ENCODE results near the gene CUEDC1. TPM values are rescaled to one million over a fixed set of nuclear protein-coding genes. Genes with fewer than 3 reads are reported as not detected.
"Not testable (repeated sequence)": the region's sequence is repeated elsewhere in the genome, so short reads cannot be mapped to it uniquely, and the experiment has no call there.

CUEDC1 gene
- polyA plus RNA-seq, 4 donors, result 1.6 to 14.9 (median 6.1) TPM

DNA sequence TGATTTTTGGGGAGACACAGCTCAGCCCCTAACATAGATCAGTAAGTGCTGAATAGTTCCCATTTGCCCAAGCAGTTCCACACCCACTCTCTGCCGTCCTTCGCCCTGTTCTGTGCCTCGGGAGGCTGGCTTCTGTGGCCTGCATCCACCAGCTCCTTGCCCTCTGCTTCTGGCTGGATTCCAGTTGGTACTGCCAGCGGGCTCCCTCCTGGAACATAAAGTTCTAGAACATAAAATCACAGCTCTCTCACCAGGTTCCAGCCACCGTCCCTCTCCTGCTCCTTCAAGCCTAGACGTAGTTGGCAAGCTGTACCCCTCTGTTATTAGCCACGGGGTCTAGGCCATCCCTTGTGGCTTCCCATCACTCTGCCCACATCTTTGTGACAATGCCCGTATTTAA is 101.5 kb downstream of the CUEDC1 start:
- FAIRE-seq (no peak), DNase-seq (peak in 1 of 2 donors; percentile 79)
- no peaks in the 10 kb centered on the region for H3K36me3 ChIP-seq (ENCODE audit: control insufficient read depth in 3 of 3, insufficient read depth in 2 of 3, low read depth in 1 of 3, low read length in 3 of 3)
- no peaks in the 10 kb centered on the region for H3K9me3 ChIP-seq (ENCODE audit: control insufficient read depth in 2 of 2, insufficient read depth in 1 of 2, low read depth in 1 of 2, low read length in 1 of 2)
- peak overlapping the region in 2 of 3 donors; percentile 3 to 30 for H3K27ac ChIP-seq (ENCODE audit: low read depth in 1 of 3, low read length in 2 of 3)
- no peak overlapping the region for H3K4me3 ChIP-seq (ENCODE audit: low read depth in 1 of 3, low read length in 3 of 3)
- H3K27me3 ChIP-seq (ENCODE audit: control insufficient read depth in 3 of 3, insufficient read depth in 3 of 3, low read length in 3 of 3), result no peaks in the 10 kb centered on the region
- 32 to 65% (median 61%) methylated on average over 8 of the region's 8 CpGs for WGBS, 3 donors
- H3K4me1 ChIP-seq (ENCODE audit: control insufficient read depth in 3 of 3, insufficient read depth in 2 of 3, low read depth in 1 of 3, low read length in 2 of 3), result peaks cover 15 to 48% (median 17%) of the 10 kb centered on the region in 3 donors

- FAIRE-seq (no peak), DNase-seq (no peak)
- peak overlapping the region in 1 of 3 donors; percentile 87 for H3K27ac ChIP-seq (ENCODE audit: low read depth in 1 of 3, low read length in 2 of 3)
- peaks cover 15 to 48% (median 19%) of the 10 kb centered on the region in 3 donors for H3K4me1 ChIP-seq (ENCODE audit: control insufficient read depth in 3 of 3, insufficient read depth in 2 of 3, low read depth in 1 of 3, low read length in 2 of 3)
- H3K36me3 ChIP-seq (ENCODE audit: control insufficient read depth in 3 of 3, insufficient read depth in 2 of 3, low read depth in 1 of 3, low read length in 3 of 3), result peaks cover 0 to 2% (median 0%) of the 10 kb centered on the region in 3 donors
- 55 to 60% (median 55%) methylated on average over 6 of the region's 6 CpGs for WGBS, 3 donors
- no peaks in the 10 kb centered on the region for H3K27me3 ChIP-seq (ENCODE audit: control insufficient read depth in 3 of 3, insufficient read depth in 3 of 3, low read length in 3 of 3)
- no peaks in the 10 kb centered on the region for H3K9me3 ChIP-seq (ENCODE audit: control insufficient read depth in 2 of 2, insufficient read depth in 1 of 2, low read depth in 1 of 2, low read length in 1 of 2)
- H3K4me3 ChIP-seq (ENCODE audit: low read depth in 1 of 3, low read length in 3 of 3), result no peak overlapping the region
These were observed 102.3 kb downstream of the CUEDC1 start for GRCh38 chr17:57852955-57853328.

- 36 to 60% (median 45%) methylated on average over 9 of the region's 9 CpGs for WGBS, 3 donors
- peak overlapping the region; percentile 53 to 88 (median 87) for H3K27ac ChIP-seq (ENCODE audit: low read depth in 1 of 3, low read length in 2 of 3)
- peaks cover 15 to 46% (median 19%) of the 10 kb centered on the region in 3 donors for H3K4me1 ChIP-seq (ENCODE audit: control insufficient read depth in 3 of 3, insufficient read depth in 2 of 3, low read depth in 1 of 3, low read length in 2 of 3)
- H3K36me3 ChIP-seq (ENCODE audit: control insufficient read depth in 3 of 3, insufficient read depth in 2 of 3, low read depth in 1 of 3, low read length in 3 of 3), result peaks cover 0 to 5% (median 0%) of the 10 kb centered on the region in 3 donors
- FAIRE-seq (no peak), DNase-seq (peak; percentile 50 to 61)
- no peaks in the 10 kb centered on the region for H3K27me3 ChIP-seq (ENCODE audit: control insufficient read depth in 3 of 3, insufficient read depth in 3 of 3, low read length in 3 of 3)
- no peak overlapping the region for H3K4me3 ChIP-seq (ENCODE audit: low read depth in 1 of 3, low read length in 3 of 3)
- H3K9me3 ChIP-seq (ENCODE audit: control insufficient read depth in 2 of 2, insufficient read depth in 1 of 2, low read depth in 1 of 2, low read length in 1 of 2), result no peaks in the 10 kb centered on the region
These were observed 102.9 kb downstream of the CUEDC1 start for GRCh38 chr17:57852092-57852954.

DNA sequence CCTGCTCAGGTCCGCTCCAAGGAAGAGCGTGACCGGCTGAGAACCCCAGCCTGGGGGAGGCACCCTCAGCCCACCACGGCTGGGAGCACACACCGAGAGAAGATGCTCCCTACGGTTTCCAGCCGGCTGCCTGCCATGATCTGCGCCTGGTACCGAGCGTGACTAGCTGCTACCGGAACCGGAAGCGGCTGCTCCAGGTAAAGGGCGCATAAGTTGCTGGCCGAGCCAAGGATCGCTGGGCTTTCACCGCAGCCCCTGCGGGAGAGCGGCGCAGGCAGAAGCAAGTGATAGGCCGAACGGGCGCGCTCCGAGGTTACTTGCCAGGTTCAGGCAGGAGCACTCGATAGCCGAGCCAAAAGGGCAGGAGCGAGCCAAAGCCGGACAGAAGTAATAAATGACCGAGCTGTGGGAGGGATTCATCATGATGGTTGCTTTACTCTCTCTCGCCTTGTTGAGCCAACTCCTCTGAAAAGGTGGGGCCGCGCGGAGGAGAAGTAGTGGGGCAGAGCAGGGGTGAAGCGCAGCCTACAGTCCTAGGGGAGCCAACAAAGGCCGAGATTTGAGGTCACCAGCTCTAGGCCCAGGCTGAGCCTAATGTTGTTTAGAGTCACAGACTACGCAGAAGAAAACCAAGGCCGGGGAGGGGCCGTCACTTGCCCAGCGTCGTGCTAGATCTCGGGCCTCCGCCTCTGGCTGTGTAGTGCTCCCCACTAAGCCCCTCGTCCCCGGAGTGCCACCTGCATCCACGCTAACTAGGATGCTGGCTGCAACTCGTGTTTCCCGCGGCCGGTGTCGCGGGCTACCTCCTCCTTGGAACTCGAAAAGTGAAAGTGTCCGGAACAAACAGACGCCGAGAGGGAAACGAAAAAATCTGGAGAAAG is 105.1 kb downstream of the CUEDC1 start, which contains the start of gene MRPS23:
MRPS23 (minus strand) TSS at position 171 of the 881 bp plus-strand sequence; CDS start at position 137, 34 bp downstream.
- peaks cover 15 to 28% (median 19%) of the 10 kb centered on the region in 3 donors for H3K4me1 ChIP-seq (ENCODE audit: control insufficient read depth in 3 of 3, insufficient read depth in 2 of 3, low read depth in 1 of 3, low read length in 2 of 3)
- H3K4me3 ChIP-seq (ENCODE audit: low read depth in 1 of 3, low read length in 3 of 3), result peak within 1 kb of the TSS; percentile 73 to 86 (median 84)
- H3K9me3 ChIP-seq (ENCODE audit: control insufficient read depth in 2 of 2, insufficient read depth in 1 of 2, low read depth in 1 of 2, low read length in 1 of 2), result no peaks in the 10 kb centered on the region
- H3K27me3 ChIP-seq (ENCODE audit: control insufficient read depth in 3 of 3, insufficient read depth in 3 of 3, low read length in 3 of 3), result no peaks in the 10 kb centered on the region
- FAIRE-seq (no peak), DNase-seq (peak; percentile 98 to 99)
- H3K27ac ChIP-seq (ENCODE audit: low read depth in 1 of 3, low read length in 2 of 3), result peak within 1 kb of the TSS; percentile 72 to 94 (median 92)
- H3K36me3 ChIP-seq (ENCODE audit: control insufficient read depth in 3 of 3, insufficient read depth in 2 of 3, low read depth in 1 of 3, low read length in 3 of 3), result peaks cover 0 to 10% (median under 1%) of the 10 kb centered on the region in 3 donors
- 0 to 1% (median 1%) methylated on average over 57 of the region's 57 CpGs for WGBS, 3 donors

- Histone ChIP-seq H3K27me3 (ENCODE audit: control insufficient read depth in 3 of 3, insufficient read depth in 3 of 3, low read length in 3 of 3) (no peaks in the 10 kb centered on the region), H3K4me1 (ENCODE audit: control insufficient read depth in 3 of 3, insufficient read depth in 2 of 3, low read depth in 1 of 3, low read length in 2 of 3) (peaks cover 15 to 23% (median 19%) of the 10 kb centered on the region in 3 donors), H3K27ac (ENCODE audit: low read depth in 1 of 3, low read length in 2 of 3) (peak overlapping the region in 2 of 3 donors; percentile 30 to 74), H3K36me3 (ENCODE audit: control insufficient read depth in 3 of 3, insufficient read depth in 2 of 3, low read depth in 1 of 3, low read length in 3 of 3) (peaks cover 0 to 13% (median 4%) of the 10 kb centered on the region in 3 donors), H3K9me3 (ENCODE audit: control insufficient read depth in 2 of 2, insufficient read depth in 1 of 2, low read depth in 1 of 2, low read length in 1 of 2) (no peaks in the 10 kb centered on the region), H3K4me3 (ENCODE audit: low read depth in 1 of 3, low read length in 3 of 3) (peak overlapping the region; percentile 73 to 86 (median 84))
- DNase-seq, result no peak
- FAIRE-seq, result no peak
- WGBS, 3 donors, result 12 to 15% (median 14%) methylated on average over 27 of the region's 27 CpGs
These were observed 105.9 kb downstream of the CUEDC1 start for GRCh38 chr17:57849163-57849873.

- H3K27ac ChIP-seq (ENCODE audit: low read depth in 1 of 3, low read length in 2 of 3); FAIRE-seq; H3K4me1 ChIP-seq (ENCODE audit: control insufficient read depth in 3 of 3, insufficient read depth in 2 of 3, low read depth in 1 of 3, low read length in 2 of 3); H3K27me3 ChIP-seq (ENCODE audit: control insufficient read depth in 3 of 3, insufficient read depth in 3 of 3, low read length in 3 of 3); DNase-seq; H3K4me3 ChIP-seq (ENCODE audit: low read depth in 1 of 3, low read length in 3 of 3); H3K9me3 ChIP-seq (ENCODE audit: control insufficient read depth in 2 of 2, insufficient read depth in 1 of 2, low read depth in 1 of 2, low read length in 1 of 2): not testable (repeated sequence)
- WGBS, 3 donors, result 88 to 94% (median 93%) methylated on average over 26 to 31 of the region's 32 CpGs
- peaks cover 0 to 21% (median 4%) of the 10 kb centered on the region in 3 donors for H3K36me3 ChIP-seq (ENCODE audit: control insufficient read depth in 3 of 3, insufficient read depth in 2 of 3, low read depth in 1 of 3, low read length in 3 of 3)
These were observed 108.9 kb downstream of the CUEDC1 start for GRCh38 chr17:57846056-57846945.

- FAIRE-seq (no peak), DNase-seq (no peak)
- Histone ChIP-seq H3K27ac (ENCODE audit: low read depth in 1 of 3, low read length in 2 of 3) (no peak overlapping the region), H3K36me3 (ENCODE audit: control insufficient read depth in 3 of 3, insufficient read depth in 2 of 3, low read depth in 1 of 3, low read length in 3 of 3) (peaks cover 10 to 32% (median 11%) of the 10 kb centered on the region in 3 donors), H3K9me3 (ENCODE audit: control insufficient read depth in 2 of 2, insufficient read depth in 1 of 2, low read depth in 1 of 2, low read length in 1 of 2) (no peaks in the 10 kb centered on the region), H3K27me3 (ENCODE audit: control insufficient read depth in 3 of 3, insufficient read depth in 3 of 3, low read length in 3 of 3) (no peaks in the 10 kb centered on the region), H3K4me1 (ENCODE audit: control insufficient read depth in 3 of 3, insufficient read depth in 2 of 3, low read depth in 1 of 3, low read length in 2 of 3) (no peaks in the 10 kb centered on the region), H3K4me3 (ENCODE audit: low read depth in 1 of 3, low read length in 3 of 3) (no peak overlapping the region)
- WGBS, 3 donors, result 59 to 85% (median 72%) methylated on average over 1 of the region's 1 CpG
These were observed 112.9 kb downstream of the CUEDC1 start for GRCh38 chr17:57842280-57842679.
